ENCODE data around the gene CRY1. TPM values are rescaled to one million over a fixed set of nuclear protein-coding genes. Genes with fewer than 3 reads are reported as not detected.
A peak's percentile ranks its signal among the peaks of the same experiment; 100 is the strongest.

CRY1 gene
- total and polyA plus RNA-seq, 9 of the 15 experiments (the other 6 are each of a cell fraction or from before 2014, with no cell fraction given): 8.7 to 33.3 (median 25.2) TPM

GRCh38 chr12:106986625-106987389 is 106.5 kb downstream of the CRY1 start, which contains the start of gene MTERF2 (continued):
- peak; percentile 91 for TF ChIP-seq EGR1 (conservative IDR thresholded peaks at IDR 0.05)
- 0 out of 4 replicates have a peak, but pooled peaks of 1 of the 2 experiments have one; percentile 12 for TF ChIP-seq SIN3A (IDR thresholded peaks at IDR 0.05; ENCODE audit: borderline replicate concordance in 2 of 2, control insufficient read depth in 1 of 2, low read depth in 2 of 2, low read length in 2 of 2)
- peak; percentile 55 for TF ChIP-seq SMAD4 (CRISPR knock-in tag; conservative IDR thresholded peaks at IDR 0.05)
- TF ChIP-seq BCOR (IDR thresholded peaks at IDR 0.05): peak; percentile 19; the same call in 1 of the 2 replicates
- TF ChIP-seq LCOR (CRISPR knock-in tag; IDR thresholded peaks at IDR 0.05): peak; percentile 69; the same call in 1 of the 2 replicates
- TF ChIP-seq ZNF507 (tag; conservative IDR thresholded peaks at IDR 0.05): no peak
- TF ChIP-seq CC2D1A (IDR thresholded peaks at IDR 0.05): peak; percentile 42; the same call in 1 of the 2 replicates
- TF ChIP-seq USF2 (CRISPR knock-in tag; IDR thresholded peaks at IDR 0.05): peak; percentile 42; the same call in 1 of the 2 replicates
- peak; percentile 82 for TF ChIP-seq TBP (optimal IDR thresholded peaks at IDR 0.05; ENCODE audit: low read depth, low read length)
- no peak for TF ChIP-seq THRB (CRISPR knock-in tag; conservative IDR thresholded peaks at IDR 0.05)
- no peak for TF ChIP-seq BRF2 (IDR thresholded peaks at IDR 0.05; ENCODE audit: borderline replicate concordance, insufficient read depth, insufficient read length)
- TF ChIP-seq ZBTB17 (CRISPR knock-in tag; IDR thresholded peaks at IDR 0.05): peak; percentile 57; the same call in 1 of the 2 replicates
- TF ChIP-seq MBD2 (IDR thresholded peaks at IDR 0.05; ENCODE audit: borderline replicate concordance, low read depth): 0 out of 2 replicates have a peak, but pooled peaks have one; percentile 37
- peak; percentile 67 for TF ChIP-seq ARID4B (CRISPR knock-in tag; IDR thresholded peaks at IDR 0.05)
- TF ChIP-seq RBFOX2 (IDR thresholded peaks at IDR 0.05; ENCODE audit: low read depth, low read length): peak; percentile 87
- 0 out of 4 replicates have a peak, but pooled peaks of 1 of the 2 experiments have one; percentile 7 for TF ChIP-seq RAD21 (CRISPR knock-in tag; conservative IDR thresholded peaks at IDR 0.05 in 1 of 2, IDR thresholded peaks at IDR 0.05 in 1 of 2)
- no peak for TF ChIP-seq HEY1 (CRISPR knock-in tag; IDR thresholded peaks at IDR 0.05; ENCODE audit: borderline replicate concordance)

Data from K562 (cell line).